ENCODE results near the gene PIGQ.

PIGQ gene

GRCh38 chr16:534856-535445 is 34.8 kb upstream of the PIGQ start:
- DNase-seq, result no peak

- DNase-seq, result no peak
Measured at GRCh38 chr16:535446-536405, 34.0 kb upstream of the PIGQ start.

GRCh38 chr16:536746-537145 is 33.0 kb upstream of the PIGQ start:
- DNase-seq, result no peak

- DNase-seq, result no peak
Measured at GRCh38 chr16:537415-538335, 32.1 kb upstream of the PIGQ start.

GRCh38 chr16:539901-540530 is 29.8 kb upstream of the PIGQ start:
- DNase-seq, result no peak

DNA sequence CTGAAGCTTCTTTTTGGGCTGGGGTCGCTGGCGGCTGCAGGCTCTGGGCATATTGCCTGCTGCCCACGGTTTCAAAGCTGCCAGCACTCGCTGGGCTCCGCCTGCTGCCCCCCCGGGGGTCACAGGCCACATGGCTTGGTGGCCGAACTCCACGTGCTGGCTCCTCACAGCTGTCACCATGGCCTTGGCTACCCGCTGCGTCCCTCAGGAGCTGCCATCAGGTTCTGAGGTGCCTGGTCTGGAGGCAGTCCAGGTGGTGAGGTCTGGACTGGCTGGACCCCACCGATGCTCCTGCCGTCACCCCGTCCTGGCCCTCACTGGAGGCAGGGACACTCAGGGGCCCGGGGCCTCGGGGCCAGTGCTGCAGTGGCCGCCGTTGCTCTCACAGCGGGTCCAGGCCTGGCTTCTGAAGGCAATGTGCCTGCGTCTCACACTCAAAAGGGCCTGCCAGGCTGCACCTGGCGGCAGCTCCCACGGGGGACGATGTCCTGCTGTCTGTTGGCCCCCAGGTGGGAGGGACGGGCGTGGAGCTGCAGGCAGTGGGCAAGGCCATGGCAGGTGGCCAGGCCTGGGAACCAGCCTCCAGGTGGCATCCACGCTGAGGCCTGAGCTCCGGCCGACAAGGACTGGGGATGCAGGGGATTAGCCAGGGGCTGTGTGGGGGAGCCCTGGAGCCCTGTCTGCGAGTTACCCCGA is 29.0 kb upstream of the PIGQ start:
- DNase-seq, result no peak

DNA sequence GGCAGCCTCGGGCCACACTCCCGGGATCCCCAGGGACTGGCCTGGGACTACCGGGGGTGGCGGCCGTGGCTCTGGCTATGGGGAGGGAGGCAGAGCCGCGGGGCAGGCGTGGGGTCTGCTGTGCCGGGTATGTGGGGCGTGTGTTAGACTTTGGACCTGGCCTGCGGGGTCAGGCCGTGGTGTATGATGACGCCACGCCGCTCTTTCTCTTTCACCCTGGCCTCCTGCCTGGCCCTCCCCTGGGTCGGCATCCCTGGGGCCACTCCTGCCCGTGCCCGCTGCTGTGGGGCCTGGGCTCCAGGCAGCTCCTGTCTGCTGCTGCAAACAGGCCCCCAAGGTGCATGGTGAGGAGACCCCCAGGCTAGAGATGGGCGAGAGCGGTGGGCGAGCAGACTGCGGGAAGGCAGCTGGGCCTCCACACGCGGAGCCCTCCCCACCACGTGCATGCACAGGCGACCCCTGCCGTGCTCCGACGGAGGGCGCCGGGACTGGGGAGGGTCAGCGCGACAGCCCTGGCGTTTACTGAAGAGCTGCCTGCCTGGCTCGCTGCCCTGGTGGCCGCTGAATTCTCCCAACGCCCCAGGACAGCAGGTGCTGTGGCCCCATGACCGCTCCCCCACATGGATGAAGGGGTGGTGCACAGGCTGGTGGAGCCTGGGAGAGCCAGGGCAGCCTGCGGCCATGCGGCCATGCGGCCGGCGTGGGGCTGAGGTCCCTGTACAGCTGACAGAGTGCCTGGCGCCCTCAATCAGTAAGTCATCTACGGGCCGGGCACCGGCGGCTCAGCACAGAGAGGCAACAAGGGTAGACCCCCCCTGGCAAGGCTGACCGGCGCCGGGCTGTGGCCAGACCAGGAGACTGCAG is 26.2 kb upstream of the PIGQ start:
- DNase-seq, result no peak

GRCh38 chr16:544517-544916 is 25.3 kb upstream of the PIGQ start:
- DNase-seq, result no peak

- peak; percentile 37 for DNase-seq
Measured at GRCh38 chr16:546909-547770, 22.6 kb upstream of the PIGQ start.

DNA sequence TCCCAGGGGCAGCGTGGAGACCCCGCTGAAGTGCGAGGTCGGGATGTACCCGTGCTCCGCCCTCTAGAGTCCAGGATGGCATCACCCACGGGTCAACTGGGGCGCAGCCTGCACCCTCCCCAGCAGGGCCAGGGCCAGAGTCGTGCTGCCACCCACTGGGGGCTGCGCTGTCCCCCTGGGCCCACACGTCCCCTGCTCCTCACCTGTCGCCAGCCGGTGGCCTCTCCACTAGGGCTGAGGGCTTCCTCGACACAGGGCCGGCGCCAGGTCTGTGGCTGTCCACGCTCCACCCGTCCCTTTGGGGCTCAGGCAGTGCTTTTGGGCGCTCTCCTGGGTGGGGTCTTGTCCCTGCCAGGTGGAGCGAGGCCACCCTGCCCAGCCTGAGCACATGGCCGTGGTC is 21.2 kb upstream of the PIGQ start:
- no peak for DNase-seq

DNA sequence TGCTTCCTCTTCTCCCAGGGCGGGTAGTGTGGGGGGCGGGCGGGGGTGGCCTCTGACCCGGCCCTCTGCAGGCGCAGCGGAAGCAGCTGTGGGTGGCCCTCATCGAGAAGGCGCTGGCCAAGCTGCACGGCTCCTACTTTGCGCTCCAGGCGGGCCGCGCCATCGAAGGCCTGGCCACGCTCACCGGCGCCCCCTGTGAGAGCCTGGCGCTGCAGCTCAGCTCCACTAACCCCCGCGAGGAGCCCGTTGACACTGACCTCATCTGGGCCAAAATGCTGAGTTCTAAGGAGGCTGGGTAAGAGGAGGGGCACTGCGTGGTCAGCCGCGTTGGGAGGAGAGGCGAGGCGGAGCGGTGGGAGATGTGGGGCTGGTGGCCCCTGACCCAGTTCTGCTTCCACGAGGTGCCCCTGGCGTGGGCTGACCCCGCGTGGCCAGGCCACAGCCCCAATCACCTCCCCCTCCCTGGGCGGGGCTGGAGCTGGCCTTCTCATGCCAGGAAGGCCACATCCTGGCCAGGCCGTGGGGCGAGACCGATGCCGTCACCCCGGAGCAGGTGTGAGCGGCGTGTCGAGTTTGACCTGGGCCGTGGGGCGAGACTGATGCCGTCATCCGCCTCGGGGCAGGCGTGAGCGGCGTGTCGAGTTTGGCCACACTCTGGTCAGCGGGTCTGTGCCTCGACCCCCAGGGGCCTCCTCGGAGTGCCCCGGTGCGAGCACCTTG is 20.1 kb upstream of the PIGQ start:
- no peak for DNase-seq

- no peak for DNase-seq
Measured at GRCh38 chr16:551210-551609, 18.6 kb upstream of the PIGQ start.

DNA sequence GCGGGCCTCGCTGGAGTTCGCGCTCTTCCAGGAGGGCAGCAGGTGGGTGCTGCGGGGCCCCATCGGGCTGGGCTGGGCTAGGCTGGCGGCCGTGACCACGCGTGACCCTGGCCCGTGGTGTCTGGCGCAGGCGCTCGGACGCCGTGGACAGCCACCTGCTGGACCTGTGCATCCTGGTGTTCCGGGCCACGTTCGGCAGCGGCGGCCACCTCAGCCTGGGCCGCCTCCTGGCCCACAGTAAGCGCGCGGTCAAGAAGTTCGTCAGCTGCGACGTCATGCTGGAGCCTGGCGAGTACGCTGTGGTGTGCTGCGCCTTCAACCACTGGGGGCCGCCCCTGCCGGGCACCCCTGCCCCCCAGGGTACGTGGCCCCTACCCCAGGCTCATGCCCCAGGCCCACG is 17.6 kb upstream of the PIGQ start:
- DNase-seq, result no peak

DNA sequence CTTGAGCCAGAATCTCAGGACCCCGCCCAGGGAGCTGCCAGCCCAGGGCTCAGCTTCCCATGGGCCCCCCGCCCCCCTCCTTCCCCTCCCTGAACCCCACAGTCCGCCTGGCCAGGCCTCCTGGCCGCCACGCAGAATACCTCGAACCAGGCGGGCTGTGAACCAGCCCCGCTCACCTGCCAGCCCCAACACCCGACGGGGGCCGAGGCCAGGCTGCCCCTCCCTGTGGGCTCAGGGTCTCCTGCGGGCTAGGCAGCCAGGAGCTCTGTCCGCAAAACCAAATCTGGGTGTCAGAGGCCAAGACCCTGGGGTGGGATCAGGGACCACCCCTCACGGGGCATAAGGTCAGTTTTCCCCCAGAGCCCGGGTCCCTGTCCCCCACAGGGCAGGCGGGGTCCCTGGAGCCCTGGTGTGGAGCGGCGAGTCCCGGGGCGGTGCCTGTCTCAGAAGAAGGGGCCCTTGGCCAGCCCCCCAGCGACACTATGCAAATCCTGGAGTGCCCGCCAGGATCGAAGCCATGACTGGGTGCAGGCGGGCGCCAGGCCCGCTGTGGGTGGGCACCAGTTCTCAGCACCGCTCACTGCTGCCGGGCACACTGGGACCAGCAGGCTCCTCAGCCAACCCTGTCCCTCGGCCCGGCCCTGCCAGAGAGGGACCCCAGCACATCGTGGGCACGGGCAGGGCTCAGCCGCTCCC is 16.0 kb upstream of the PIGQ start:
- DNase-seq, result no peak

GRCh38 chr16:554297-554621 is 15.5 kb upstream of the PIGQ start:
- DNase-seq, result no peak

GRCh38 chr16:554640-555365 is 15.0 kb upstream of the PIGQ start:
- DNase-seq, result no peak

DNA sequence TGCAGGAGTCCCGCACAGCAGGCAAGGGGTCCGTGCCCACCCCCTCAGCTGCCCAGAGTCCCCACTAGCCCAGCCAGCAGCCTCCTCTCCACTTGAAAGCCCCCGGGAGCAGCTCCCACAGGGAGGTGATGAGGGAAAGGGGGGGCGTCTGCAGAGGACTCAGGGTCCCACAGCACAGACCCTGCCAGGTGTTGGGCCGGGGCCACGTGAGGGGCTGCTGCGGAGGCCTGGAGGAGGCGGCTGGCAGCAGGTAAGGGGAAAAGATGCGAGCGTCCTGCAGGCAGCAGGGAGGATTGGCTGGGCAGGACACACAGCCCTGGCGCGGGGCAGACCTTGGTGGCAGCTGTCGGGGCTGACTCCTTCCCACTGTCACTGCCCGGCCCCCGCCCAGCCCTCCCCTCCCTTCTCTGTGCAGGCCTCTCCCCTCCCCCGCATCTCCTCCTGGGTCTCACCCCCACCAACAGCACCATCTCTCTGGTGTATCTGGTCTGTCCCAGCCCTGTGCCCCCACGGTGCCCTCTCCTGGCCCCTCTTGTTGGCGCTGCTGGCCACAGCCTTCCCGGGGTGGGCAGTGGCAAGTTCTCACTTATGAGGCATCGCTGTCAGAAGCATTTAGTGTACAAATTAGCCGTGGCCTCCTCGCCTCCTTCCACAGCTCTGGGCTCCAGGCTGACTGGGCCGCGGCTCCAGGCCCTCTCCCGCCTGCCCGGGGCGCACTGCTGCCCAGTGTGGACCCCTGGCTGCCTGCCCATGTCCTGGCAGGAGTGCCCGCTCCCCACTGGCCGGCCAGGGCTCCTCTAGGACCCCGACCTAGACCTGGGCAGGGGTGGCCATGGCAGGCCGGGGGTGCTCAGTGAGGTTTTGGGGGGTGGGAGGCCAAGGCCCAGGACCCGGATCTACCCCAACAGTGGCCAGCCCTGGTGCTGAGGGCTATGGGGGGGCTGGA is 14.0 kb upstream of the PIGQ start:
- no peak for DNase-seq

Data from effector CD4-positive, alpha-beta T cell (primary cell).